Peyer's patch (tissue), 4 donors: ENCODE results near the gene ITGB2. TPM values are rescaled to one million over a fixed set of nuclear protein-coding genes. Genes with fewer than 3 reads are reported as not detected.

Experiments used
- DNase-seq, 3 donors: peaks; one replicate each; pipeline ENCODE4 v3.0.0-alpha.2; 2017 to 2019
- H3K27ac ChIP-seq, 4 donors: fragments of 200-600 bp; sonication (generic); one replicate each; pipeline ENCODE4 v1.5.1; 2016 to 2019
- H3K27me3 ChIP-seq, 2 donors: fragments of 200-600 bp; sonication (generic); one replicate each; pipeline ENCODE4 v1.5.1; 2019
- H3K36me3 ChIP-seq, 3 donors: fragments of 200-600 bp; sonication (generic); one replicate each; pipeline ENCODE4 v1.5.1; 2016 to 2019
- H3K4me1 ChIP-seq, 4 donors: fragments of 200-600 bp; sonication (generic); one replicate each; pipeline ENCODE4 v1.5.1; 2016 to 2019
- H3K4me3 ChIP-seq, 4 donors: fragments of 200-600 bp; sonication (generic); 1 replicate in 3 of 4; 2 replicates in 1 of 4; pipeline ENCODE4 v1.5.1; 2016 to 2019; ENCODE audit warnings: mild to moderate bottlenecking in 1 of 4
- H3K9me3 ChIP-seq, 4 donors: fragments of 200-600 bp; sonication (generic); one replicate each; pipeline ENCODE4 v1.5.1; 2016 to 2019; ENCODE audit warnings: mild to moderate bottlenecking in 1 of 4
- POLR2A ChIP-seq, 2 donors: fragments of 450-650 bp; IDR thresholded peaks; one replicate each; pipeline ENCODE4 v1.5.1; 2017; ENCODE audit warnings: antibody characterized with exemption in 2 of 2, mild to moderate bottlenecking in 2 of 2, moderate library complexity in 2 of 2
- total RNA-seq, 4 donors: library from RNA; depleted of rRNA; stranded (reverse); fragments of >200 nt; gene quantifications; one replicate each; pipeline ENCODE4 v1.1.0, GENCODE V29; 2016
- TF ChIP-seq, protein P1 (sequence below), 6 experiments: fragments of 450-650 bp in 4 of 6; fragments of 200-600 bp in 2 of 6; sonication (generic) in 1 of 6; IDR thresholded peaks; one replicate each; pipeline ENCODE4 v1.5.1; 2017 to 2019; ENCODE audit warnings: antibody characterized with exemption in 6 of 6, mild to moderate bottlenecking in 3 of 6, moderate library complexity in 1 of 6

Gene ITGB2
- total RNA-seq, 4 donors from 2014 or later: 9.3 to 58.6 (median 16.4) TPM

DNA sequence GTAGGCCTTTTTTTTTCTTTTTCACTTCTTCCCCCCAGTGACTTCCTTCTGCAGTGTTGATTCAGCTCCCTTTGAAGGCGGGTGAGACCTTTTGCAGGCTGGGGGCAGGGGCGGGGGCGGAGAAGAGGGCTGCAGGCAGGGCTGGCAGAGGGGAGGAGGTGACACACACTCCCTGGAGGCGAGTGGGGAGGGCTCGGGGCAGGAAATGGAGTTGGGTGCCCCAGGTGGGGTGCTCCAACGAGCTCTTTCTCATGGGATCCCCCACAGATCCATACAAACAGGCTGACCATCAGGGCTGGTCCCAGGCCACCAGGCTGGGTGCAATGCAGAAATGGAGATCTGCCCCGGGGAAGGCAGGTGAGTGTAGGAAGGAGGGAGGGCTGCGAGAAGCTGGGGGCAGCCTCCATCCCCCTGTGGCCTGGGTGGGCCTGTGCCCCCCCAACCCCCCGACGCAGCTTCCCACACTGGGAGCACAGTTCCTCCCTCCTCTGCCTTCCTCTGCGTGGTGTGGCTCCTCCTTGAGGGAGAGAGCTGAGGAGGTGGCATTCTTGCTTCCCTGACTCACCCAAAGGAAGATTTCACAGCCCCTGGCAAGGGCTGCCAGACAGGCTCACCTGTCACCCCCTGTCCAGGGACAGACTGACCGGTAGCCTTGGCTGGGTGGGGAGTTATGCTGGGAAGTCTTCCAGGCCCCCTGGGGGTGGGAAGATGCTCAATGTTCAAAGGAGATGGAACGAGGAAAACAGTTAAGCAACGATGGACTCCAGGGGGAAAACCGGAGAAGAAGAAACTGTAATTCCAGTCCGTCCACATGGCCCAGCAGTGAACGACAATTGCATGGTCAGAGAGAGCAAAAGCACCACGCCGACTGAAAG is 7.1 kb upstream of the ITGB2 start:
- Histone ChIP-seq H3K4me3 (peak overlapping the region in 2 of 4 donors; percentile 5 to 40), H3K27me3 (peaks cover 0 to 22% of the 10 kb centered on the region in 2 donors)
- DNase-seq: peak in 2 of 3 donors; percentile 86

DNA sequence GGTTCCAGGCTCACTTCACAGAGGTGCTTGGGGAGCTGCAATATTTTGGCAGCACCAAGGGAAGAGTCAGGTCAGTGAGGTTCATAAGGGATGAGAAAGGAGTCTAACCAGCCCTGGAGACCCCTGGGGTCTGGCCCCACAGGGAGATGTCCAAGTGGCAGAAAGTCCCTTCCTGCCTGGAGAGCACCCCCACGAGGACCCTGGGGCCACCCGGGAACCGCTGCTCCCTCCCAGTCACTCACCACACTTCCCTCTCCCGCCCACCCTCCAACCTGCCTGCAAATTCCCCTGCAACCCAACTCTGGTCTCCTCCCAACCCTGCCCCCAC is 6.5 kb upstream of the ITGB2 start:
- no peak for DNase-seq
- Histone ChIP-seq H3K4me3 (peak overlapping the region in 1 of 4 donors; percentile 40), H3K4me1 (peaks cover 3 to 52% (median 23%) of the 10 kb centered on the region in 4 donors), H3K9me3 (no peaks in the 10 kb centered on the region), H3K36me3 (no peaks in the 10 kb centered on the region), H3K27ac (peak overlapping the region in 3 of 4 donors; percentile 35 to 84 (median 37)), H3K27me3 (peaks cover 0 to 16% of the 10 kb centered on the region in 2 donors)
- TF ChIP-seq, protein P1, sequence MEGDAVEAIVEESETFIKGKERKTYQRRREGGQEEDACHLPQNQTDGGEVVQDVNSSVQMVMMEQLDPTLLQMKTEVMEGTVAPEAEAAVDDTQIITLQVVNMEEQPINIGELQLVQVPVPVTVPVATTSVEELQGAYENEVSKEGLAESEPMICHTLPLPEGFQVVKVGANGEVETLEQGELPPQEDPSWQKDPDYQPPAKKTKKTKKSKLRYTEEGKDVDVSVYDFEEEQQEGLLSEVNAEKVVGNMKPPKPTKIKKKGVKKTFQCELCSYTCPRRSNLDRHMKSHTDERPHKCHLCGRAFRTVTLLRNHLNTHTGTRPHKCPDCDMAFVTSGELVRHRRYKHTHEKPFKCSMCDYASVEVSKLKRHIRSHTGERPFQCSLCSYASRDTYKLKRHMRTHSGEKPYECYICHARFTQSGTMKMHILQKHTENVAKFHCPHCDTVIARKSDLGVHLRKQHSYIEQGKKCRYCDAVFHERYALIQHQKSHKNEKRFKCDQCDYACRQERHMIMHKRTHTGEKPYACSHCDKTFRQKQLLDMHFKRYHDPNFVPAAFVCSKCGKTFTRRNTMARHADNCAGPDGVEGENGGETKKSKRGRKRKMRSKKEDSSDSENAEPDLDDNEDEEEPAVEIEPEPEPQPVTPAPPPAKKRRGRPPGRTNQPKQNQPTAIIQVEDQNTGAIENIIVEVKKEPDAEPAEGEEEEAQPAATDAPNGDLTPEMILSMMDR (IDR thresholded peaks at IDR 0.05): no peak
- no peak for TF ChIP-seq POLR2A (IDR thresholded peaks at IDR 0.05)

More for the DNA sequence above, 7.1 kb upstream of the ITGB2 start:
- peak overlapping the region in 3 of 4 donors; percentile 50 to 84 (median 70) for H3K27ac ChIP-seq
- H3K36me3 ChIP-seq: no peaks in the 10 kb centered on the region
- no peak for TF ChIP-seq POLR2A (IDR thresholded peaks at IDR 0.05)
- TF ChIP-seq, protein P1 (IDR thresholded peaks at IDR 0.05): no peak
- H3K9me3 ChIP-seq: no peaks in the 10 kb centered on the region
- H3K4me1 ChIP-seq: peaks cover 3 to 57% (median 26%) of the 10 kb centered on the region in 4 donors

DNA sequence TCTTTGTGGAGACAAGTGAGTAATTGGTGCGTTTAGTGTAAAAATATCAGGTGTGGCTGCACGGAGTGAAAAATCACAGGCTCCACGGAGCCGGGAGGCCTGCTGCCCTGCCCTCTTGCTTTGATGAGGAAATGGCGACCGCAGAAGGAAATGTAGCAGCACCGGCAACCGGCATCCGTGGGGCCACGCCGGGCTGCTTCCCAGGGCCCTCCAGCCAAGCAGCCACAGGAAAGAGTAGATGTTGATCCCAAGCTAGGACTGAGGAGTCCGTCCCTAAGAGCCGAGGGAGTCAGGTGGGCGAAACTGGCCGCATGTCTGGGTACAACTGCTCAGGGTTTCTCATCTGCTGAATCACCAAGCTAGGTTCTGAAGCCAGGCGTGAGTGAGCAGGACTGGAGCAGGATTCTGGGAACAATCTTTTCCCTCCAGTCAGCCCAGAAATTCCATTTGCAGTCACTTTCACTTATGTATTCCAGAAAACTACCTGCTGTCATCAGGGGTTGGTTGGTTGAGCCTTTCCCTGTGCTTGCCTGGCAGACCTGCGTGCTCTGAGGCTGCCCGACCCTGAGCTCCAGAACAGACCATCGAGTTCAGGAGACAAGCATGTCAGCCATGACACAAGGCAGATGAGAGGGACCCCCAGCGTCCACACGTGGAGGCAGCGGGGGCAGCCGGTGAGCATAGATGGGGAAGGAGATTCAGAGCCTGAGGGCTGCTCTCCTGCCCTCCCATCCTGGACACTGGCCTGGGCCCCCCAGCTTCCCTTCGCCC is 5.8 kb upstream of the ITGB2 start:
- TF ChIP-seq POLR2A (IDR thresholded peaks at IDR 0.05): no peak
- TF ChIP-seq, protein P1 (IDR thresholded peaks at IDR 0.05): no peak
- H3K36me3 ChIP-seq: no peaks in the 10 kb centered on the region
- H3K27me3 ChIP-seq: peaks cover 0 to 9% of the 10 kb centered on the region in 2 donors
- peak overlapping the region in 1 of 4 donors; percentile 12 for H3K4me3 ChIP-seq
- H3K27ac ChIP-seq: peak overlapping the region; percentile 5 to 84 (median 36)
- H3K4me1 ChIP-seq: peaks cover under 1 to 45% (median 18%) of the 10 kb centered on the region in 4 donors
- no peaks in the 10 kb centered on the region for H3K9me3 ChIP-seq
- peak in 2 of 3 donors; percentile 61 to 71 for DNase-seq

DNA sequence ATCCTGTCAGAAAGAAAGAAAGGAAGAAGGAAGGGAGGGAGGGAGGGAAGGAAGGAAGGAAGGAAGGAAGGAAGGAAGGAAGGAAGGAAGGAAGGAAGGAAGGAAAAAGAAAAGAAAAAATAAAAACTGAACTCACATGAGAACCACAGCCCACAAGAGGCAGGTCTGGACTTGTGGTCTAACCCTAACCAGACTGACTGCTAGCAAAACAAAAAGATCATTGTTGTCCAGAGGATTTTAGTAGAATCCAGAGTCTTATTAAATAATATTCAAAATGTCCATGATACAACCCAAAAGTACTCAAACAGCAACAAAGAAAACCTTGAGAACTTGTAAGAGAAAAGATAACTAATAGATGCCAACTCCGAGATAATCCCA is 4.7 kb upstream of the ITGB2 start:
- DNase-seq: no peak
- peak overlapping the region in 1 of 4 donors; percentile 84 for H3K27ac ChIP-seq
- no peaks in the 10 kb centered on the region for H3K9me3 ChIP-seq
- no peak overlapping the region for H3K4me3 ChIP-seq
- peaks cover 0 to 35% (median 11%) of the 10 kb centered on the region in 4 donors for H3K4me1 ChIP-seq
- TF ChIP-seq POLR2A (IDR thresholded peaks at IDR 0.05): no peak
- no peaks in the 10 kb centered on the region for H3K27me3 ChIP-seq
- no peaks in the 10 kb centered on the region for H3K36me3 ChIP-seq

DNA sequence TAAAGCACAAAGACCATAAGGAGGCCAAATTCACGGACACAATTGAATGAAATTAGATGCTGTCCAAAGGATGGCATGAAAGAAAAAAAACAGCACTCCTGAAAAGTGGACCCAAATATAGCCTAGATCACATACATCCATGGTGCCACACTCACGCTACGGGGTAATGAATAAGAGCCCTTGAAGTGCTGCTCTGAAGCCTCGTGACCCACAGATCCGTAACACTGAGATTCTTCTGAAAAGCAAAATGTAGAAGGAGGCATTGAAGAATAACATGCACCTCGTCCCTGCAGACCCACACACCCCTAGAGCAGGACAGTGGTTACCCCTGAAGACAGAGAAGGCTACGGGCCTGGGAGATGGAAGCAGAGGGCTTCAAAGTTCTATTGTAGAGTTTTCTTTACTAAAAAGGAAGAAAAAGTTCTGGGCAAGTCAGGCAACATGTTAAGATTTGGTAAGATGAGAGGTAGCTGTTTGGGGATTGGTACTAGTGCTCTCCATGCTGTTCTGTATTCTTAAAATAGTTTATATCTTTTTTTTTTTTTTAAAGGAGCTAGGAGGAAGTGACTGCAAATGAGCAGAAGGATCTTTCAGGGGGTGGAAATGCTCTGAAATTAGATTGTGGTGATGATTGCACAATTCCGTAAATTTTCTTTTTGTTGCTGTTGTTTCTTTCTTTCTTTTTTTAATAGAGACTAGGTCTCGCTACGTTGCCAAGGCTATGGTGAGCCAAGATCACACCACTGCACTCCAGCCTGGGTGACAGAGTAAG is 4.1 kb upstream of the ITGB2 start:
- Histone ChIP-seq H3K36me3 (no peaks in the 10 kb centered on the region), H3K27me3 (no peaks in the 10 kb centered on the region), H3K27ac (peak overlapping the region in 1 of 4 donors; percentile 84), H3K4me3 (no peak overlapping the region), H3K4me1 (peaks cover 0 to 29% (median 10%) of the 10 kb centered on the region in 4 donors), H3K9me3 (no peaks in the 10 kb centered on the region)
- no peak for TF ChIP-seq POLR2A (IDR thresholded peaks at IDR 0.05)
- TF ChIP-seq, protein P1 (IDR thresholded peaks at IDR 0.05): no peak
- DNase-seq: no peak
